HG03135 (cell line): ENCODE data around the gene SLC10A1.
"Not testable (repeated sequence)": the region's sequence is repeated elsewhere in the genome, so short reads cannot be mapped to it uniquely, and the experiment has no call there.

Experiments used
- ATAC-seq: cut with Tn5 transposase; IDR thresholded peaks from one replicate; pipeline ENCODE4 v1.9.1; 2021; ENCODE audit warnings: mild to moderate bottlenecking, moderate library complexity; ENCODE audit not compliant: unreplicated experiment

The SLC10A1 gene

DNA sequence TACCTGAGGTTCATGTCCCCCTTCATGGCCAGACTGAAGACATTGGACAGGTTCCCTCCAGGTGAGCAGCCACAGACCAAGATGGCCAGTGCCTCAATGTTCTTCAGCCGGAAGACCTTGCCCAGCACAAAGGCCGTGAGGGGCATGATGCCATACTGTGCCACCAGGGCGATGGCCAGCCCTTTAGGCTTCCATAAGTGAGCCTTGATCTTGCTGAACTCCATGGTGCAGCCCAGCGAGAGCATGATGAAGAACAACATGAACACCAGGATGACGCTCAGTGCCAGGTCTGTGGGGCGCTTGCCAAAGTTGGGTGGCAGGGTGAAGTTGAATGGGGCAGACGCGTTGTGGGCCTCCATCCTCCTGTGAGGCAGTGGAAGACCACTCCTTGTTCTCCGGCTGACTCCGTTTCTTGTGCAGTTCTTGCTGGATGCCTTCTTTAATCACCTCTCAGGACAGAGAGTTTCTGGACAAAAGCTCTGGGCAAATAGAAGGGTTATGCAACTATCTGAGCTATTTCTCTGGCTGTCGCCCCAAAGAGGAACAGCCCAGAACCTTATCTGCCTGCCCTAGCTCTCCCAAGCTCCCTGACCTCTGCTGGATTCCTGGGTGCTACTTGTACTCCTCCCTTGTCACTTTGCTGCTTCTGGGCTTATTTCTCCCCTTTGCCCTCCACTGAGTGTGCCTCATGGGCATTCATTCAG is at the start of gene SLC10A1:
Gene SLC10A1, minus strand, starts transcription at position 445 of the 704 bp plus-strand sequence. Its CDS starts 86 bp downstream, at position 359.
- ATAC-seq = no peak

DNA sequence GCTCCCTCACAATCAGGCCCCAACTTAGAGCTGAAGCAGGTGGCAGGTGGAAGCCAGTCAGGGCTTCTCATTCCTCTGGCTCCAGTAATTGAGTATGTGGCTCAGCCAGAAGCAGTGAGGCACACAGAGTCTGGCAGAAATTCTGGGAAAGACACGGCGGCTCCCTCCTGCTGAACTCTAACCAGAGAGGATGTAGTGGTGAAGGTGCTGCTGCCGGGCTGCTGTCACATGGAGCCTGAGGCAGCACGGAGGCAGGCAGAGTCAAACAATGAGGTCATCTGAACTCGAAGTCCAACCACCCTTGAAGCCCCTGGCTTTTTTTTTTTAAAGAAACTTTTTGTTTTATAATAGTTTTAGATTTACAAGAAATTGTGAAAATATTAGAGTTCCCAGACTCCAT is 48.7 kb upstream of the SLC10A1 start:
- no peak for ATAC-seq

DNA sequence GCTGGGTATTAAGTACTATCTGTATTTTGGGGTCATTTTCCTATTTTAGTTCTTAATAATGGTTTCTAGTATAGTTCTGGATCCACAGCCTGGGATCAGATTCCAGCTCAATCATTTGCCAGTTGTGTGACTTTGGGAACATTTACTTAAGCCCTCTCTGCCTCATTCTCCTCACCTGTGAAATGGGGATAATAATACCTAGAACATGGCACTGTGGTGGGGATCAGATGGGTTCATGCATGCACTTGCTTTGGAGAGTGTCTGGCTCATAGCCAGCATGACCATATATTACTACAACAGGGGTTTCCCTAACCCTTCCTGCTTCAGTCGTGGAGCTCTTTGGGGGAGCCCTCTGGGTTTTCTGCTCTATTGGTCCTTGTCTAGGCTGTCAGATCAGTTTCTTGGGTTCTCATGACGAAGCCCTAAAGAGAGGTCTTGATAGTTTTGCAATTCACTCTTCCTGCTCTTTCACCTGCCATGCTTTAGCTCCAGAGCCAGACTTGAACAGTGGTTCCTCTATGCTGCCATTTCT is 48.1 kb upstream of the SLC10A1 start:
- ATAC-seq = no peak

DNA sequence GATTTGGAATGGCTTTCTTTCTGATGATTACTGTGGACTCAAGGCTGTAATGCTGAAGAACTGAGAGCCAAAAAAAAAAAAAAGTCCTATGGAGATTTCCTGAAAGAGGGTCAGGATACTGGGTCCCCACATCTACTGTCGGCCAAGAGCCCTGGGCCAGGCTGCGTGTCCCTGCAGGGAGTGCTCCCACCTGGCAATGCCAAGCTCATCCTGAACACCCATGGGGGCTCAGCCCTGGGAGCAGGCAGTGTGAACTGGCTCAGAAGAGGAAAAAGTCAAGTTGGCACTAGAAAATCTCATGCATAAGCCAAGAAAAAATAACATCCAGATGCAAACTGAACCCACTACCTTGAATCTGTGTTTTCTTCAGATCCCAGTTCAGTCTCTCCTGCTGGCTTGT is 47.1 kb upstream of the SLC10A1 start:
- ATAC-seq = no peak

DNA sequence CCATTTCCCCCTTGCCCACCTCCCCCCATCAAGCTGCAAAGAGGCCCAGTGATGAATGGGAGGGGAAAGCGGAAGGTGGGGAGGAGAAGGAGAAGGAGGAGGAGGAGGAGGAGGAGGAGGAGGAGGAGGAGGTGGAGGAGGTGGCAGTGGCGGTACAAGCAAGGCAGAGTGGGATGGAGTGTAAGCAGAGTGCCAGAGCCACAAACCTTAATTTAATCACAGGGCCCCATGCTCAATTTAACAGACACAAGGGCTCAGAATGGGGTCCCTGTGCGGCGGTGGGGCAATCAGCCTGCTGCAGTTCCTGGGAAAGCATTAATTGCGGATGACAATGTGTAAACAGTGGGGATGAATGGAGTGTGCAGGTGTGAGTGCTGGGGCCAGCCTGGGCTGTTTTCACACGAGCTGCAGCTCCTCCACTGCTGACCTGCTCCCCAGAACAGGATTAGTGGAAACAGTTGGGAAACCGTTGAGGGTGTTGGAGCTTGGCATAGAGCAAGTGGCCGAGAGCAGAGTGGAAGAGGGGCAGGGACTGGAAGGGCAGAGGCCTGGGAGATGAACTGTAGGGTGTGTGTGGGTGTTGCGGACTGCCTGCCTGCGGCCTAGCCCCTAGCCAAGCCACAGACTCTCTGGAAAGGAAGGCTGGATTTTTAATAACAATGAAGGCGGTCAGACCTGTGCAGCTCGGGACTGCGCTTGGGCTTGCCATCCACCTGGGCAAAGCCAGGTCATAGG is 45.8 kb upstream of the SLC10A1 start:
- no peak for ATAC-seq

DNA sequence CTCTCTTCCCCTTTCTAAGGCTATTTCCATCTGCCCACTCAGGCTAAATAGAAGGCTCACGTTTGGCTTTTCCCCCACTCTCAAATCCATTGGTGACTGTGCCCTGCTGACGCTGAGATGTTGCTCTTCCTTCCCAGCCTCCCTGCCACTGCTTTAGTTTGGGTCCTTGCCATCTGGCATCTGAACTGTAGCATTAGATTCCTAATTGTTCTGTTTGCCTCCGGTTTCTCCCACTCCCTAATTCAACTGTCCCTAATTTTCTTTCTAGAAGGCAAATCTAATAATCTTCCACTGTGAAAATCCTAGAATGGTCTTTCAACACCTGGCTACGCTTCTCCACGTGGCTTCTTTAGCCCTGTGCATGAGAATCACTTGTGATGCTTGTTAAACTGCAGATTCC is 44.6 kb upstream of the SLC10A1 start:
- ATAC-seq = no peak

DNA sequence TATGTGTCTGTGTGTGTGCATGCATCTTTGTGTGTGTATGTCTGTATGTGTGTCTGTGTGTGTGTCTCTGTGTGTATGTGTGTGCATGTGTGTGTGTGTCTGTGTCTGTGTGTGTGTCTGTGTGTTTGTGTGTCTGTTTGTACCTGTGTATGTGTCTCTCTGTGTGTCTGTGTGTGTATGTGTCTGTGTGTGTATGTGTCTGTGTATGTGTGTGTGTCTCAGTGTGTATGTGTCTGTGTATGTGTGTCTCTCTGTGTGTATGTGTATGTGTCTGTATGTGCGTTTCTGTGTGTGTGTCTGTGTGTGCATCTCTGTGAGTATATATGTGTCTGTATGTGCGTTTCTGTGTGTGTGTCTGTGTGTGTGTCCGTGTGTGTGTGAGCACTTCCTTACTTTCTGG is 42.6 kb upstream of the SLC10A1 start:
- ATAC-seq = no peak

DNA sequence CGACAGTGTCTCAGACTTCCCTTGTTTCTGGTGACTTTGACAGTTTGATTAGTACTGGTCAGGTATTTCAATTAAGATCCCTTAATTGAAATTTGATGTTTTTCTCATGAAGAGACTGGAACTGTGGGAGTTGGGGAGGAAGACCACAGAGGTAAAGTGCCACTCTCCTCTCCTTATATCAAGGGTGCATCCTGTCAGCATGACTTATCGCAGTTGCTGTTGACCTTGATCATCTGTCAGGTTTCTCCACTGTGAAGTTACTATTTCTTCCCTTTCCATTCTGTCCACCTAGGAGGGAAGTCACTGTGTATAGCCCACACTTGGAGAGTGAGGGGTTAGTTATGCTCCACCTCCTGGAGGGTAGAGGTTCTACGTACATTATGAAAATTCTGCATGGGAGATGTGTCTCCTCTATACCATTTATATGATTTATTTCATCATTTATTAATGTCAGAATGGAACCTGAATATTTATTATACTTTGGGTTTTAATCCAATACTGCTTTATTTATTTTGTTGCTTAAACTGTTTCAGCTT is 41.9 kb upstream of the SLC10A1 start:
- no peak for ATAC-seq

DNA sequence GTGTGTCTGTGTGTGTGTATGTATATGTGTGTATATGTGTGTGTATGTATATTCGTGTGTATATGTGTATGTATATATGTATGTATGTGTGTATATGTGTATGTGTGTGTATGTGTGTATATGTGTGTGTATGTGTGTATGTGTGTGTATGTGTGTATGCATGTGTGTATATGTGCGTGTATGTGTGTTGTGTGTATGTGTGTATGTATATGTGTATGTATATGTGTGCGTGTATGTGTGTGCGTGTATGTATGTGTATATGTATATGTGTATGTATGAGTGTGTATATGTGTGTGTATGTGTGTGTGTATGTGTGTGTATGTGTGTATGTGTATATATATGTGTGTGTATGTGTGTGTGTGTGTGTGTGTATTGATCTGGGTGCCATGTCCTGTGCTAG is 31.8 kb upstream of the SLC10A1 start:
- ATAC-seq = no peak

DNA sequence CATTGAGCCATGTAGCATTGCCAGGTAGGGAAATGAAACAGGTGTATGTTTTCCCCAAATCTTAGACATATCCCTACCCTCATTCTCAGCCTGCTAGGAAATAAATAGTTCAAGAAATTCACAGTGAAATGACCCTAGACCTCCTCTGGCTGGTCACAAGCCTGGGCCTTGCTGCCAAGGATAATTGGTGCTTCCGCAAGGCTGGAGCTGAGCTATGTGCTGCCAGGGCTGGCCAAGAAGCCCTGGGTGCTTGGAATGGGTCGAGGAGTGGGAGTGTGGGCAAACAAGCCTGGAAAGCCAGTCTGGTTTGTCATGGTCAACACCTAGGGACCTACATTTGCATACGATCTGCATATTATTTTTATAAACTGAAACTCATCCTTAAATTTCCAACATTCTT is 31.3 kb upstream of the SLC10A1 start:
- no peak for ATAC-seq

DNA sequence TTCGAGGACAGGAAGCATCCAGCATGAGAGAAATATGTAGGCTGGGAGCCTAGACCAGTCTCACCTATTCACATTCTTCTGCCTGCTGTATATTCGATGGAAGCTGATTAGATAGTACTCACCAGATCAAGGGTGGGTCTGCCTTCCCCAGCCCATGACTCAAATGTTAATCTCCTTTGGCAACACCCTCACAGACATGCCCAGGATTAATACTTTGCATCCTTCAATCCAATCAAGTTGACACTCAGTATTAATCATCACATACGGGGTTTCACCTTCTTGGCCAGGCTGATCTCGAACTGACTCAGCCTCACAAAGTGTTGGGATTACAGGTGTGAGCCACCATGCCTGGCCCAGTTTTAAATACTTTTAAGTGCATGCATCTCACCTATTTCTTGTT is 30.5 kb upstream of the SLC10A1 start:
- ATAC-seq = no peak

DNA sequence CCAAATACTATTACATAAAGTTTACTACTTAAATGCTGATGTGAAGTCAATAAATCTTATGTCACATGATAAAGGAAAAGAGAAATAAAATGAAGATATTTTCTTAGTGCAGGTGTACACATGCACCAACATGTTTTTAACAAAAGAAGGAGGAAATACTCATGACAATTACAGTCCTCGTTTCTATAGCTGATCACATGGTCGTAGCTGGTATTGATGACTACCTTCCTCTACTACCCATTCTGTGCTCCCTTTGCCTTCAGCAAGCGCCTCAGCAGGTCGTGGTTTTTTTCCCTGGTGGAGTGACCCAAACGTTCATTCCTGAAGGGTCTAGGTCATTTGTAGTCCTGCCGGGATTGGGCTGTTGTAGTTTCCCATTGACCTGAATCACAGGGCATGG is 25.4 kb upstream of the SLC10A1 start:
- no peak for ATAC-seq

DNA sequence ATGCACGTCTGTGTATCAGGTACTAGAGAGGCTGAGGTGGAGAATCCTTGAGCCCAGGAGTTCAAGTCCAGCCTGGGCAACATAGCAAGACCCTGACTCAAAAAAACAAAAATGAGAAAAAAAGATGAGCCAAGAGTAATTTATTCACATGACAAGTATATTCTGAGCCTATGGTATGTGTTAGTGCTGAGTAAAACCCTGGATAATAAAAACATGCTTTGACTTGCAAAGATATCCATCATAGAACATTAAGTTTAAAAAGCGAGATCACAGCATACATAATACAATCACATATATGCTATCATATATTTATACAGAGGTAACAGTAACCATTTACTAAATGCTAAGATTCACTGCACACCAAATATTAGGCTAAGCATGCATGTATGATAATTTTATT is 23.9 kb upstream of the SLC10A1 start:
- no peak for ATAC-seq

DNA sequence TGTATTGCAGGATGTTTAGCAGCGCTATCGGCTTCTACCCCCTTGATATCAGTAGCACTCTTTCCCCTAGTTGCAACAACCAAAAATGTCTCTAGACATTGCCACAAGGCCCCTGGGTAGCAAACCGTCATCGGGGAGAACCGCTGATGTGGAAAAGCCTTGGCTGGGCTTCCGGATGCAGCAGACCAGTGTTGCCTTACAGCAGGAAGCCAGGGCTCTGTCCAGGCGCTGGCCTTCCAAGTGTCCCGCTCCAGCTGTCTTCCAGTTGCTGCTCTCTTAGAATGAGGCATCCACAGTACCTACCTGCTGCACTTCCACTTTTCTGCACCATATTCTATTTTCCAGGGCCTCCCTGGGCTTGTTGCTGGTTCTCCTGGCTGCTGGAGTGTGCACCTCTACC is 22.6 kb upstream of the SLC10A1 start:
- ATAC-seq = no peak

DNA sequence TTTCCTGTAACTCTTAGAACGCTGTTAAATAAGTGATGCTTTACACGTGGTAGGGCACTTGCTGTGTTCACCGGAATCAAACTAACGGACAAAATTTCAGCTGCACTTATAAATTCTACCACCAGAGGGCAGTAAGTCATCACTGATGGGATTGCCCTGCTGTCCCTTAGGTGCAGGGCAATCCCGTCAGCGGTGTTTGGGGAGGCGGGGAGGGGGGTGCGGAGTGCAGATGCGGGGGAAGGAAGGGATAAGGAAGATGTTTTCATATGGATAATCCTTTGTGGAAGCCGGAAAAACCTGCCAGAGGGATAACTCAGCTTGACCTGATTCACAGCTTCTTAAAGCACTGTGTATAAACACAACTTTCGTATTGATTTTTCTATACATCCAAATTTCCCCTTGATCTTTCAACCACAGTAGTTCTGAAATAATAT is 21.7 kb upstream of the SLC10A1 start:
- ATAC-seq = no peak

DNA sequence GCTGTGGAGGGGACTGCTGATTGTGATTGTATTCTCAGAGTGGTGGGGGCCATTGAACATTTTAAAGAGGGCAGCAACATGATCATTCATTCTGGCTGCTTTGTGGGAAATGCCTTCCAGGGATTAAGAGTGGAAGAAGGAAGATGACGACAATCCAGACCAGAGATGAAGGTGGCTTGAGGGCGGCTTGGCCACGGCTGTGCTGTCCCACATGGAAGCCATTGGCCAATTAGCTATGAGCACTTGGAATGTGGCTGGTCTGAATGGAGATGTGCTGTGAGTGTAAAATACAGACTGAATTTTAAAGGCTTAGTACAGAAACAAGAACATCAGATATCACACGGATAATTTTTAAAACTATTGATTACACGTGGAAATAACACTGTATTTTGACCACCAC is 19.2 kb upstream of the SLC10A1 start:
- no peak for ATAC-seq

DNA sequence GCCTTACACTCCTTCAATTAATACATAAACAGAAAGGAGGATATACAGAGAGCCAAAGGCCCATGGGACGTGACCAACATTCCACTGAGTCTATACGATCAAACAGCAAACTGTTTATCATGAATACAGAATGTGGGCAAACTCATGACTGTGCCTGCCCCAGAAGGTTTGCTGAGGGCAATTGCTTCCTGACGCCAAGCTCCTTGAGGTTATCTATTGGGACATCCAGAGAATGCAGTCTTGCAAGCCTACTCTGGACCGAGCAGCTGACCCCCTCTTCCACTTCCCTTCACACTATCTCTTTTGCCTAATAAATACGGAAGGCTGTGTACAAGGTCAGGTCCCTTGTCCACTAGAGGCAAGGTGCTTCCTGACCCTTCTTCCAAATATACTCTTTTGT is 18.5 kb upstream of the SLC10A1 start:
- ATAC-seq = no peak

DNA sequence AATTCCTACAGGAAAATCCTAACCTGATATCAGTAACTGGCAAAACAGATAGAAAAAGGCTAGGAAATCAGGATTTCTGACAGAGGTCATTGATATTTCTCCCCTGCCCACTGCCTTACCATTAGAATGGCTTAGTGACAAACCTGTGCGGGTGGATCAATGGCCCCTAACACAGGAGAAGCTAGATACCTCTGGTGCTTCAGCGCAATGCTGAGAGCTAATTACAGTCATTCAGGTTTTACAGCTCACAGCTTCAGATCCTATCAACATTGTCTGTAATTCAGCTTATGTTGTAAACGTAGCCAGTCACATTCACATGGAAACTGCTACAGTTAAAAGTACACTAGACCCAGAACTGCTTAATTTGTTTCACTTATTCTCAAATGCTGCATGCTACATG is 17.4 kb upstream of the SLC10A1 start:
- no peak for ATAC-seq

DNA sequence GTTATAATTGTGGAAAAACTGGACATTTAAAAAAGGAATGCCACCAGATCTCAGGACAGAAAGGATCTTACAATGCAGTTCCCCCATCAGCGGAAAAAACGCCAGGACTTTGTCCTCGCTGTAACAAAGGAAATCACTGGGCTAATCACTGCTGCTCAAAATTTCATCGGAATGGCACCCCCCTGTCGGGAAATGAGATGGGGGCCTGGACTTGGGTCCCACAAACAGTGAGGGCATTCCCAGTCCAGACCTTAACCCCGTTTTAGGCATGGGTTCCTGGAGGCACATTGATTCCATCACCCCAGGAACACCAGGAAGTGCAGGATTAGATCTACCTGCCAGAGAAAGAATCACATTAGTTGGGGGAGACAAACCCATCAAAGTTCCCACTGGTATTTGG is 16.3 kb upstream of the SLC10A1 start:
- not testable (repeated sequence) for ATAC-seq

DNA sequence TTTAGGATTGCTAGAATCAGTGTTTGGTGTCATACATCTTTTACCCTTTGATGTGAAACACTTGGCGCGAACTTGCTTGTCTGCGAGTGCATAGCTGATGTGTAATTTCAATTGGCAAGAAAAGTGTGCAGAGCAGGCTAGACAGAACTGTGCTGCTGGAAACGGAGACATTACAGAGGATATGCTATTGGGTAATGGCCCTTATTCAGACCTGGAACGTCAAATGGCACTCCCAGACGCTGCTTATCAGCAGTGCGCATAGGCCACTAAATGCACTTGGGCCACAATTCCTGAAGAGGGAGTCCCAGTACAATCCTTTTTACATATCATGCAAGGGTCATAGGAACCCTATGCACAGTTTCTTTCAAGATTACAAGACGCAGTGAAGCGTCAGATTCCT is 15.7 kb upstream of the SLC10A1 start:
- ATAC-seq = no peak

DNA sequence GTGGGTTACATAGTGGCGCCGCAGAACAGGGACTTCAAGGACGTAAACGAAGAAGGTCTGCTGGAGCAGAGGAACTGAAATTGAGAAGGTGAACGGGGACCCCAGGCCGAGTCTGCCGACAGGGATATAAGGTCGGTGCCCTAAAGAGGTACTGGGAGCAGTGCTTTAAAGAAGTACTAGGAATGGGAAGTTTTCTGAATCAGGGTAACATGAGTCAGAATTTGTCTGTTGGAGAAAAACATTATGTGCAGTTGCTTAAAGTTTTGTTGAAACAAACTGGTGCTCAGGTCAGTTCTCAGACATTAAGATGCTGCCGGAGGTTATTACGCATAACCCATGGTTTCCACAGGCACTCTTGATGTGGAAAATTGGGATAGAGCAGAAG is 14.8 kb upstream of the SLC10A1 start:
- ATAC-seq = no peak

DNA sequence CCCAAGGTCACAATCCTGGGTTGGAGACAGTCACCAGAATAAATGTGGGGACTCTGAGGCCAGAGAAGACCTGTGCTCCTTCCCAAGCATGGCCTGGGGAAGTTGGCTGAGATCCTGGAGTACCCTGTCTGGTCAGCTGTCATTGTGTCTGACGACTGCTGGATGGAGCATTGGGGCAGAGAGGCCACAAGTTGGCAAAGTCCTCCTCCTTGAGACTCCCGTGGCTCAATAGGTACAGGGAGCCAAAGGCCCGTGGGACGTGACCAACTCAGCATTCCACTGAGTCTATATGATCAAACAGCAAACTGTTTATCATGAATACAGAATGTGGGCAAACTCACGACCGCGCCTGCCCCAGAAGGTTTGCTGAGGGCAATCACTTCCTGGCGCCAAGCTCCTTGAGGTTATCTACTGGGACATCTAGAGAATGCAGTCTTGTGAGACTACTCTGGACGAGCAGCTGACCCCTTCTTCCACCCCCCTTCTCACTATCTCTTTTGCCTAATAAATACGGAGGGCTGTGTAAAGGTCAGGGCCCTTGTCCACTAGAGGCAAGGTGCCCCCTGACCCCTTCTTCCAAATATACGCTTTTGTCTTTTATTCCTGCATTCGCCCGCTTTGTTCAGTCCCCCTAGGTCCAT is 14.3 kb upstream of the SLC10A1 start:
- ATAC-seq = no peak
